ENCODE data around the gene COL6A2. TPM values are rescaled to one million over a fixed set of nuclear protein-coding genes. Genes with fewer than 3 reads are reported as not detected.

The COL6A2 gene
- total and polyA plus RNA-seq, 10 donors: 101 to 259 (median 192) TPM

- no peak for DNase-seq
- H3K4me1 ChIP-seq: peaks cover 10 to 31% (median 22%) of the 10 kb centered on the region in 6 donors
- WGBS, 5 donors: 66 to 83% (median 81%) methylated on average over 6 of the region's 6 CpGs
- H3K9me3 ChIP-seq: peaks cover 0 to 26% (median 6%) of the 10 kb centered on the region in 8 donors
- TF ChIP-seq CTCF (IDR thresholded peaks at IDR 0.05 in 8 of 11, conservative IDR thresholded peaks at IDR 0.05 in 3 of 11): no peak
- no peak for TF ChIP-seq POLR2AphosphoS5 (IDR thresholded peaks at IDR 0.05)
- TF ChIP-seq POLR2A (IDR thresholded peaks at IDR 0.05): no peak
- intact Hi-C loops (cut with DNase I; ENCODE audit: low total_unique reads): no loop called here
- H3K36me3 ChIP-seq: no peaks in the 10 kb centered on the region
- H3K27ac ChIP-seq: peak overlapping the region in 6 of 8 donors; percentile 43 to 75 (median 64)
- no peak overlapping the region for H3K4me3 ChIP-seq
- H3K27me3 ChIP-seq (replicated peaks in 1 of 7): peaks cover 0 to 78% (median 7%) of the 10 kb centered on the region in 7 donors
Measured at GRCh38 chr21:46061518-46061917, 36.4 kb upstream of the COL6A2 start.

GRCh38 chr21:46061950-46062349 is 36.0 kb upstream of the COL6A2 start:
- H3K27me3 ChIP-seq (replicated peaks in 1 of 7): peaks cover 0 to 78% (median 3%) of the 10 kb centered on the region in 7 donors
- WGBS, 5 donors: 81 to 93% (median 91%) methylated on average over 5 of the region's 5 CpGs
- peaks cover 9 to 31% (median 19%) of the 10 kb centered on the region in 6 donors for H3K4me1 ChIP-seq
- no peaks in the 10 kb centered on the region for H3K36me3 ChIP-seq
- peaks cover 0 to 26% (median 6%) of the 10 kb centered on the region in 8 donors for H3K9me3 ChIP-seq
- DNase-seq: peak; percentile 33
- intact Hi-C loops (cut with DNase I; ENCODE audit: low total_unique reads): no loop called here
- H3K4me3 ChIP-seq: no peak overlapping the region
- no peak for TF ChIP-seq POLR2AphosphoS5 (IDR thresholded peaks at IDR 0.05)
- no peak for TF ChIP-seq POLR2A (IDR thresholded peaks at IDR 0.05)
- no peak for TF ChIP-seq CTCF (IDR thresholded peaks at IDR 0.05 in 8 of 11, conservative IDR thresholded peaks at IDR 0.05 in 3 of 11)
- H3K27ac ChIP-seq: peak overlapping the region in 5 of 8 donors; percentile 43 to 75 (median 66)

- Histone ChIP-seq H3K4me1 (peaks cover 5 to 28% (median 13%) of the 10 kb centered on the region in 6 donors), H3K27me3 (replicated peaks in 1 of 7) (peaks cover 0 to 75% (median 0%) of the 10 kb centered on the region in 7 donors), H3K27ac (no peak overlapping the region), H3K36me3 (no peaks in the 10 kb centered on the region), H3K9me3 (peaks cover 0 to 26% (median 6%) of the 10 kb centered on the region in 8 donors), H3K4me3 (no peak overlapping the region)
- TF ChIP-seq CTCF (IDR thresholded peaks at IDR 0.05 in 8 of 11, conservative IDR thresholded peaks at IDR 0.05 in 3 of 11): no peak
- no peak for TF ChIP-seq POLR2AphosphoS5 (IDR thresholded peaks at IDR 0.05)
- TF ChIP-seq POLR2A (IDR thresholded peaks at IDR 0.05): no peak
- intact Hi-C loops (cut with DNase I; ENCODE audit: low total_unique reads): no loop called here
- 87 to 94% (median 92%) methylated on average over 5 of the region's 5 CpGs for WGBS, 5 donors
- no peak for DNase-seq
Measured at GRCh38 chr21:46062471-46063211, 35.3 kb upstream of the COL6A2 start.

GRCh38 chr21:46063227-46063626 is 34.7 kb upstream of the COL6A2 start:
- H3K4me3 ChIP-seq: no peak overlapping the region
- no peak overlapping the region for H3K27ac ChIP-seq
- peaks cover 0 to 73% (median 0%) of the 10 kb centered on the region in 7 donors for H3K27me3 ChIP-seq (replicated peaks in 1 of 7)
- H3K4me1 ChIP-seq: peaks cover 5 to 24% (median 13%) of the 10 kb centered on the region in 6 donors
- intact Hi-C loops (cut with DNase I; ENCODE audit: low total_unique reads): no loop called here
- peaks cover 0 to 26% (median 6%) of the 10 kb centered on the region in 8 donors for H3K9me3 ChIP-seq
- 76 to 92% (median 90%) methylated on average over 4 of the region's 4 CpGs for WGBS, 5 donors
- DNase-seq: no peak
- TF ChIP-seq POLR2A (IDR thresholded peaks at IDR 0.05) (no peak), POLR2AphosphoS5 (IDR thresholded peaks at IDR 0.05) (no peak), CTCF (IDR thresholded peaks at IDR 0.05 in 8 of 11, conservative IDR thresholded peaks at IDR 0.05 in 3 of 11) (no peak)
- H3K36me3 ChIP-seq: no peaks in the 10 kb centered on the region

All from spleen (tissue), 11 donors.